ENCODE results near the gene SEC14L5.

GRCh38 chr16:4922721-4923342 lies 35.3 kb upstream of the SEC14L5 start:
- TF ChIP-seq EZH2phosphoT487 (IDR thresholded peaks at IDR 0.05; ENCODE audit: unreplicated experiment) (no peak), CTCF (conservative IDR thresholded peaks at IDR 0.05; ENCODE audit: low read depth in 2 of 2) (no peak), CREB1 (CRISPR knock-in tag; IDR thresholded peaks at IDR 0.05; ENCODE audit: low read depth) (no peak), REST (IDR thresholded peaks at IDR 0.05; ENCODE audit: unreplicated experiment) (no peak)
